Measurements from ENCODE around the gene RSL24D1.
A peak's percentile ranks its signal among the peaks of the same experiment; 100 is the strongest.

Gene RSL24D1

DNA sequence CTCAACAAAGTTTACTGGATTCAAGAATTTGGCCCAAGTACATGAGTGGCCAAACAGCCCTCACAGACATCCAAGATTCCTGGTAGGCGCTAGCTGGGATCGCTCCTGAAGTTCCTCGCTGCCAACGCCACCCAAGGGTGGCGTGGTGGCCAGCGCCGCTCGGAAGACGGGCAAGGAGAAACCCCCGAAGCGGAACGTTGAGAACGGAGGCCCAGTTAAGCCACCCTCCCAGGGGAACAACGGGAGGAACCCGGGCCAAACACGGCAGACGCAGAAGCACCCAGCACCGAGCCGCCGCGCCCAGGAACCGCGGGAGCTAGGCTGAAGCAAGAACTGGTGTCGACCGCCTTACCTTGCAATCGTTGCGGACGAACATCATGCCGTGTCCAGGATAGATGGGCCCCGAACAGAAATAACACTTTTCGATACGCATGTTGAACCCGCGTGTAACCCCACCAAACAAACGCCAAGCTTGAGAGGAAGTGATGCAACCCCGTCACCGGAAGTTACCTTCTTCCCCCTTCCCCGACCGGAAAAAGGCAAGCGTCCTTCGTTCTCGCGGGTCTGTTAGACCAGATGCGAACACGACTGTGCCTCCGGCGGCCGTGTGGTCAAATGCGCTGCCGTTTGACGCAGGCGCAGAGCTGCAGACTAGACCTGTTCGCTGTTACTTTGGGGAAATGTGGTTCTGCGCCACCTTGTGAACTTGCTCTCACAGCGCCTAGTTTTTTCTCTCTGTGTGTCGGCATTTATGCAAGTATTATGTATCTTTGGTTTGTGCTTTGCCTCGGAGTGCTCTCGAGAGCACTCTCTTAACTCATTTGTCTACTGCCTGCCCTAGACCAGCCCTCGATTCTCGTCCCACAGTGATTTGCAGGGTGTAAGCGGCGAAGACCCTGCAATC is at the start of gene RSL24D1:
RSL24D1 (minus strand) TSS at position 484 of the 904 bp plus-strand sequence; CDS start at position 433, 51 bp downstream.
- Histone ChIP-seq H3K27ac (peak within 1 kb of the TSS; percentile 94), H3K4me3 (ENCODE audit: low read depth in 1 of 2, low read length in 1 of 2) (peak within 1 kb of the TSS; percentile 71 to 92), H3K36me3 (peaks cover 14% of the 10 kb centered on the region), H3K27me3 (no peaks in the 10 kb centered on the region), H3K9me3 (no peaks in the 10 kb centered on the region), H3K4me1 (ENCODE audit: control insufficient read depth in 1 of 2, insufficient read depth in 1 of 2, low read depth in 1 of 2, low read length in 1 of 2) (peaks cover 40 to 45% of the 10 kb centered on the region in 2 experiments)
- TF ChIP-seq, protein P1, sequence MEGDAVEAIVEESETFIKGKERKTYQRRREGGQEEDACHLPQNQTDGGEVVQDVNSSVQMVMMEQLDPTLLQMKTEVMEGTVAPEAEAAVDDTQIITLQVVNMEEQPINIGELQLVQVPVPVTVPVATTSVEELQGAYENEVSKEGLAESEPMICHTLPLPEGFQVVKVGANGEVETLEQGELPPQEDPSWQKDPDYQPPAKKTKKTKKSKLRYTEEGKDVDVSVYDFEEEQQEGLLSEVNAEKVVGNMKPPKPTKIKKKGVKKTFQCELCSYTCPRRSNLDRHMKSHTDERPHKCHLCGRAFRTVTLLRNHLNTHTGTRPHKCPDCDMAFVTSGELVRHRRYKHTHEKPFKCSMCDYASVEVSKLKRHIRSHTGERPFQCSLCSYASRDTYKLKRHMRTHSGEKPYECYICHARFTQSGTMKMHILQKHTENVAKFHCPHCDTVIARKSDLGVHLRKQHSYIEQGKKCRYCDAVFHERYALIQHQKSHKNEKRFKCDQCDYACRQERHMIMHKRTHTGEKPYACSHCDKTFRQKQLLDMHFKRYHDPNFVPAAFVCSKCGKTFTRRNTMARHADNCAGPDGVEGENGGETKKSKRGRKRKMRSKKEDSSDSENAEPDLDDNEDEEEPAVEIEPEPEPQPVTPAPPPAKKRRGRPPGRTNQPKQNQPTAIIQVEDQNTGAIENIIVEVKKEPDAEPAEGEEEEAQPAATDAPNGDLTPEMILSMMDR (IDR thresholded peaks at IDR 0.05) = peak; percentile 72

- Histone ChIP-seq H3K27ac (peak overlapping the region; percentile 88), H3K4me1 (ENCODE audit: control insufficient read depth in 1 of 2, insufficient read depth in 1 of 2, low read depth in 1 of 2, low read length in 1 of 2) (peaks cover 75 to 99% of the 10 kb centered on the region in 2 experiments), H3K36me3 (no peaks in the 10 kb centered on the region), H3K4me3 (ENCODE audit: low read depth in 1 of 2, low read length in 1 of 2) (no peak overlapping the region), H3K27me3 (no peaks in the 10 kb centered on the region), H3K9me3 (no peaks in the 10 kb centered on the region)
- TF ChIP-seq, protein P1 (IDR thresholded peaks at IDR 0.05) = no peak
Observed at GRCh38 chr15:55245059-55245458, 48.3 kb upstream of the RSL24D1 start.

- Histone ChIP-seq H3K27ac (peak overlapping the region; percentile 88), H3K4me1 (ENCODE audit: control insufficient read depth in 1 of 2, insufficient read depth in 1 of 2, low read depth in 1 of 2, low read length in 1 of 2) (peaks cover 59 to 98% of the 10 kb centered on the region in 2 experiments), H3K27me3 (no peaks in the 10 kb centered on the region), H3K4me3 (ENCODE audit: low read depth in 1 of 2, low read length in 1 of 2) (no peak overlapping the region), H3K9me3 (no peaks in the 10 kb centered on the region), H3K36me3 (peaks cover 5% of the 10 kb centered on the region)
- TF ChIP-seq, protein P1 (IDR thresholded peaks at IDR 0.05) = no peak
Observed at GRCh38 chr15:55241891-55242290, 45.1 kb upstream of the RSL24D1 start.

GRCh38 chr15:55241186-55241585 is 44.4 kb upstream of the RSL24D1 start:
- Histone ChIP-seq H3K27ac (peak overlapping the region; percentile 67), H3K36me3 (peaks cover 7% of the 10 kb centered on the region), H3K9me3 (no peaks in the 10 kb centered on the region), H3K4me3 (ENCODE audit: low read depth in 1 of 2, low read length in 1 of 2) (no peak overlapping the region), H3K27me3 (no peaks in the 10 kb centered on the region), H3K4me1 (ENCODE audit: control insufficient read depth in 1 of 2, insufficient read depth in 1 of 2, low read depth in 1 of 2, low read length in 1 of 2) (peaks cover 54 to 93% of the 10 kb centered on the region in 2 experiments)
- TF ChIP-seq, protein P1 (IDR thresholded peaks at IDR 0.05) = no peak

DNA sequence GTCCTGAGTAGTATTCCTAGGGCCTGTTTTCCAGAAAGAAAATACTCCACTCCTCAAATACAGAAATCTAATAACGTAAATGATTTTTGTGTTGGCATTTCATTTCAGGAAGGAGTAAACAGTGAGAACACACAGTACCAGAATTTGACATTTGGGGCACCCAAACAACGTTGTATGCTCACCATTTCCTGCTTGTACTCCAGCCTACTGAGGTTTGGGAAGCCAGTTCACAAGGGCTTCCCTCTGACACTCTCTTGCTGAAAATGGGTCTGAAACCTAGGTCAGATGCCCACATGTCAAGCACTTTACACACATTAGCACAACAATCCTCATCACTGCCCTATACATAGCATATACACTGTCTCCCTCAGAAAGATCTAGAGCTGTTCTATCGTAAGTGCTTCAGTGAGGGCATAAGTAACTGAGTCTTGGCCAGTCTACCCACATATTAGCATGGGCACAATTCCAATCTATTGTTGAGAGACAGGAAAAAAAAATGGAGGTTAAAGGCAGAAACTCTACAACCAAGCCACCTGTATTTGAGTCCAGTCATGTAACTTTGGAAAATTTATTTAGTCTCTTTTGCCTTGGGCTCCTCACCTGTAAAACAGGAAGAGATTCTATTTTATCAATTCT is 43.5 kb upstream of the RSL24D1 start:
- Histone ChIP-seq H3K27ac (peak overlapping the region; percentile 67), H3K27me3 (no peaks in the 10 kb centered on the region), H3K36me3 (peaks cover 7% of the 10 kb centered on the region), H3K4me3 (ENCODE audit: low read depth in 1 of 2, low read length in 1 of 2) (no peak overlapping the region), H3K9me3 (no peaks in the 10 kb centered on the region), H3K4me1 (ENCODE audit: control insufficient read depth in 1 of 2, insufficient read depth in 1 of 2, low read depth in 1 of 2, low read length in 1 of 2) (peaks cover 44 to 89% of the 10 kb centered on the region in 2 experiments)
- TF ChIP-seq, protein P1 (IDR thresholded peaks at IDR 0.05) = no peak

Measured in neutrophil (primary cell).